ENCODE results near the gene CBFA2T2.

Gene CBFA2T2

GRCh38 chr20:33594743-33595142 lies 104.8 kb downstream of the CBFA2T2 start:
- TF ChIP-seq CTCF (IDR thresholded peaks at IDR 0.05; ENCODE audit: extremely low read depth, missing control alignments), result no peak
- no peak for DNase-seq (ENCODE audit: low spot score)

- TF ChIP-seq CTCF (IDR thresholded peaks at IDR 0.05; ENCODE audit: extremely low read depth, missing control alignments), result no peak
- no peak for DNase-seq (ENCODE audit: low spot score)
Measured at GRCh38 chr20:33600414-33600813, 110.5 kb downstream of the CBFA2T2 start.

GRCh38 chr20:33600981-33601380 lies 111.1 kb downstream of the CBFA2T2 start:
- no peak for TF ChIP-seq CTCF (IDR thresholded peaks at IDR 0.05; ENCODE audit: extremely low read depth, missing control alignments)
- DNase-seq (ENCODE audit: low spot score), result no peak

GRCh38 chr20:33601861-33602260 lies 112.0 kb downstream of the CBFA2T2 start:
- TF ChIP-seq CTCF (IDR thresholded peaks at IDR 0.05; ENCODE audit: extremely low read depth, missing control alignments), result no peak
- no peak for DNase-seq (ENCODE audit: low spot score)

- peak; percentile 14 for DNase-seq (ENCODE audit: low spot score)
- no peak for TF ChIP-seq CTCF (IDR thresholded peaks at IDR 0.05; ENCODE audit: extremely low read depth, missing control alignments)
Measured at GRCh38 chr20:33602826-33603590, 113.1 kb downstream of the CBFA2T2 start.

GRCh38 chr20:33604084-33604990 lies 114.4 kb downstream of the CBFA2T2 start:
- DNase-seq (ENCODE audit: low spot score), result no peak
- no peak for TF ChIP-seq CTCF (IDR thresholded peaks at IDR 0.05; ENCODE audit: extremely low read depth, missing control alignments)

- DNase-seq (ENCODE audit: low spot score), result no peak
- no peak for TF ChIP-seq CTCF (IDR thresholded peaks at IDR 0.05; ENCODE audit: extremely low read depth, missing control alignments)
Measured at GRCh38 chr20:33604991-33605370, 115.1 kb downstream of the CBFA2T2 start.

Measured in GM20000 (cell line).